BJ (cell line): ENCODE results near the gene PCP4L1. TPM values are rescaled to one million over a fixed set of nuclear protein-coding genes. Genes with fewer than 3 reads are reported as not detected.

Source experiments
- CTCF ChIA-PET: fragments of 350-600 bp; formaldehyde crosslinking; extraction: SDS; loops from one replicate; lab custom pipeline; 2021; ENCODE audit warnings: antibody characterized with exemption, inconsistent platforms; lab: Yijun Ruan, JAX
- POLR2A ChIA-PET: fragments of 300-600 bp; sonication (Branson Sonifier 250); formaldehyde crosslinking; extraction: SDS; loops from one replicate; lab custom pipeline; 2021; ENCODE audit warnings: antibody characterized with exemption; lab: Charles Lee
- DNase-seq: peaks from one replicate; pipeline ENCODE4 v3.0.0-alpha.2; 2011; ENCODE audit warnings: low read depth
- H3K27me3 ChIP-seq: 2 replicates; pipeline ENCODE4 v1.6.0; 2011; ENCODE audit warnings: low read length; ENCODE audit not compliant: control insufficient read depth, insufficient read depth
- H3K36me3 ChIP-seq: 2 replicates; pipeline ENCODE4 v1.5.1; 2011; ENCODE audit warnings: low read length; ENCODE audit not compliant: control insufficient read depth, insufficient read depth
- H3K4me3 ChIP-seq: 2 replicates; pipeline ENCODE4 v1.5.1; 2011; ENCODE audit warnings: low read depth, mild to moderate bottlenecking, control low read depth, low read length
- polyA plus RNA-seq: library from polyadenylated mRNA; depleted of rRNA; stranded (reverse); fragments of >200 nt; gene quantifications from 2 replicates; pipeline ENCODE4 v1.2.3, GENCODE V29; 2011
- TF ChIP-seq, protein P1 (sequence below): IDR thresholded peaks from 2 replicates; pipeline ENCODE4 v1.5.1; 2011; ENCODE audit warnings: low read depth, mild to moderate bottlenecking, control low read depth, inconsistent platforms, low read length, moderate library complexity; ENCODE audit not compliant: insufficient read depth

PCP4L1 gene
- polyA plus RNA-seq, 1 experiment = not detected

- POLR2A ChIA-PET = no interaction called here
- no peak for DNase-seq
- H3K27me3 ChIP-seq = peaks cover 5% of the 10 kb centered on the region; the same call in 1 of the 2 replicates
- TF ChIP-seq, protein P1, sequence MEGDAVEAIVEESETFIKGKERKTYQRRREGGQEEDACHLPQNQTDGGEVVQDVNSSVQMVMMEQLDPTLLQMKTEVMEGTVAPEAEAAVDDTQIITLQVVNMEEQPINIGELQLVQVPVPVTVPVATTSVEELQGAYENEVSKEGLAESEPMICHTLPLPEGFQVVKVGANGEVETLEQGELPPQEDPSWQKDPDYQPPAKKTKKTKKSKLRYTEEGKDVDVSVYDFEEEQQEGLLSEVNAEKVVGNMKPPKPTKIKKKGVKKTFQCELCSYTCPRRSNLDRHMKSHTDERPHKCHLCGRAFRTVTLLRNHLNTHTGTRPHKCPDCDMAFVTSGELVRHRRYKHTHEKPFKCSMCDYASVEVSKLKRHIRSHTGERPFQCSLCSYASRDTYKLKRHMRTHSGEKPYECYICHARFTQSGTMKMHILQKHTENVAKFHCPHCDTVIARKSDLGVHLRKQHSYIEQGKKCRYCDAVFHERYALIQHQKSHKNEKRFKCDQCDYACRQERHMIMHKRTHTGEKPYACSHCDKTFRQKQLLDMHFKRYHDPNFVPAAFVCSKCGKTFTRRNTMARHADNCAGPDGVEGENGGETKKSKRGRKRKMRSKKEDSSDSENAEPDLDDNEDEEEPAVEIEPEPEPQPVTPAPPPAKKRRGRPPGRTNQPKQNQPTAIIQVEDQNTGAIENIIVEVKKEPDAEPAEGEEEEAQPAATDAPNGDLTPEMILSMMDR = no peak
- no peaks in the 10 kb centered on the region for H3K36me3 ChIP-seq
- CTCF ChIA-PET = interaction anchor here (0.6 to 1.9 kb wide), 2 partner anchors 25 to 39 kb away, joined by 4 read pairs; no protein-coding TSS in a partner anchor
- no peak overlapping the region for H3K4me3 ChIP-seq
These were observed 26.6 kb downstream of the PCP4L1 start for GRCh38 chr1:161285113-161285512.

- TF ChIP-seq, protein P1 = no peak
- POLR2A ChIA-PET = no interaction called here
- H3K4me3 ChIP-seq = no peak overlapping the region
- DNase-seq = no peak
- CTCF ChIA-PET = interaction anchor here (0.6 kb wide), 1 partner anchor 39 kb away, joined by 4 read pairs; no protein-coding TSS in a partner anchor
- H3K27me3 ChIP-seq = peaks cover 5% of the 10 kb centered on the region; the same call in 1 of the 2 replicates
- no peaks in the 10 kb centered on the region for H3K36me3 ChIP-seq
These were observed 27.0 kb downstream of the PCP4L1 start for GRCh38 chr1:161285521-161285920.

DNA sequence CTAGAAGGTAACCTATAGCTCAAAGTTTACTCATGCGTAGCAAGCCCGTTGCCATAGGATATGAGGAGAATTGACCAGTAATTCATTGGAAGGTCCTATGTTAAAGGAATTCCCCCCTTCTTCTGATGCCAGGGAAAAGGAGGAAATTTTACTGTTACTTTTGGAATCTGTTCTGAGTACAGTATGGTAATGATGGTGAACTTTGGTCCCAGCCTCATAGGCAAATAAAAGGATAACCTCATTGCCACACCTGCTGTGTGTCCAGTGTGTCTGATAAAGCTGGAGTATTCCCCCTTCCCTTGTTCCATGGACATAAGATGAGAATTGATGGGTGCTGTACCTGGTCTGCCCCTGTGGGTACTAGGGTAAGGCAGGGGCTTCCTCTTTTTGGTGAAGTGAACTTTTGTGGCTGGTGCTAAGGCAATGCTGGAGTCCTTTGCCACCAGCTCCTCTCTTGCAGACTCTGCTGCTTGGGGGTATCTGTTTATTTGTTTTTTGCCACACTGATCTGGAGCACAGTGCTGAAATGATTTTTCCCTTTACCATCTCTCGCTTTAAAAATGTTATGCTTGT, 29.0 kb downstream of the PCP4L1 start:
- POLR2A ChIA-PET = no interaction called here
- TF ChIP-seq, protein P1 = no peak
- Histone ChIP-seq H3K36me3 (no peaks in the 10 kb centered on the region), H3K4me3 (no peak overlapping the region), H3K27me3 (peaks cover 5% of the 10 kb centered on the region; the same call in 1 of the 2 replicates)
- no peak for DNase-seq
- CTCF ChIA-PET = interaction anchor here (0.6 to 1.4 kb wide), 3 partner anchors 12 to 59 kb away, joined by 3 to 4 read pairs (median 3); no protein-coding TSS in a partner anchor

- DNase-seq = no peak
- Histone ChIP-seq H3K36me3 (no peaks in the 10 kb centered on the region), H3K4me3 (no peak overlapping the region), H3K27me3 (peaks cover 2% of the 10 kb centered on the region; the same call in 1 of the 2 replicates)
- POLR2A ChIA-PET = no interaction called here
- CTCF ChIA-PET = interaction anchor here (0.6 to 7.2 kb wide), 20 partner anchors 8 to 296 kb away, joined by 3 to 106 read pairs (median 4); partner anchors contain the start of genes FCER1G, NR1I3, SDHC and TOMM40L
- TF ChIP-seq, protein P1 = no peak
These were observed 32.2 kb downstream of the PCP4L1 start for GRCh38 chr1:161290779-161291178.

- POLR2A ChIA-PET = no interaction called here
- no peak overlapping the region for H3K4me3 ChIP-seq
- CTCF ChIA-PET = no interaction called here
- no peak for DNase-seq
- TF ChIP-seq, protein P1 = no peak
- no peaks in the 10 kb centered on the region for H3K27me3 ChIP-seq
- no peaks in the 10 kb centered on the region for H3K36me3 ChIP-seq
These were observed 38.9 kb downstream of the PCP4L1 start for GRCh38 chr1:161297415-161297814.
